Epithelial cell of esophagus (primary cell): Measurements from ENCODE around the gene ABCC5.

Experiments used
- DNase-seq: peaks from one replicate; pipeline ENCODE4 v3.0.0; 2010; ENCODE audit warnings: low read depth
- H3K4me3 ChIP-seq: 2 replicates; pipeline ENCODE4 v1.5.1; 2011; ENCODE audit warnings: mild to moderate bottlenecking, low read length, control low read depth
- CTCF ChIP-seq: IDR thresholded peaks from 2 replicates; pipeline ENCODE4 v1.5.1; 2011; ENCODE audit warnings: low read depth, mild to moderate bottlenecking, low read length, control low read depth, inconsistent platforms; ENCODE audit not compliant: insufficient read depth; ENCODE audit errors: missing control alignments

Gene ABCC5

GRCh38 chr3:183954875-183955274 is 62.8 kb downstream of the ABCC5 start:
- H3K4me3 ChIP-seq: no peak overlapping the region
- no peak for DNase-seq
- no peak for TF ChIP-seq CTCF

DNA sequence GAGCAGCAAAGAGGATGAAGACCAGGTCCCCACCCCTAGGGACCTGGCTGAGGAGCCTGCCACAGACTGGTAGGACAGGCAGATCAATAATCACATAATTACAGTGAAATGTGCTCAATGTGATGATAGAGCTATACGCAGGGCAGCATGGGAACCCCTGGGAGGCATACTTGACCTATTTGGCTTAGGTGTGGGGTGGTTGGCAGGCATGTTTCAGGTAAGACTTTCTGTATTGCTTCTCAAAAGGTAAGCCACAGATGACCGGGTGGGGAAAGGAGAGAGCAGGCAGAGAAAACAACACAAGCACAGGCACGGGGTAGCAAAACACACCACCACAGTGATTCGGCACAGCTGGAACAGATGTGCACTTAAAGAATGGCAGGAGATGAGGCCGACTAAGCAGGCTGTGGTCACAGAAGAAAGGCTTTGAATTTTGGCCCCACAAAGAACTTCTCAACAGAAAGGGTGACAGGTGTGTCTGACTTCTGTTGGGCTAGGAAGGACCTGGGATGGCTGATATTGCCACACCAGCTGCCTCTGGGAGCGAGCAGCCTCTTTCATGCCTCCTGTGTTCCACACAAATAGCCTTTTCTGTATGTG is 64.1 kb downstream of the ABCC5 start:
- no peak overlapping the region for H3K4me3 ChIP-seq
- DNase-seq: no peak
- TF ChIP-seq CTCF: no peak

DNA sequence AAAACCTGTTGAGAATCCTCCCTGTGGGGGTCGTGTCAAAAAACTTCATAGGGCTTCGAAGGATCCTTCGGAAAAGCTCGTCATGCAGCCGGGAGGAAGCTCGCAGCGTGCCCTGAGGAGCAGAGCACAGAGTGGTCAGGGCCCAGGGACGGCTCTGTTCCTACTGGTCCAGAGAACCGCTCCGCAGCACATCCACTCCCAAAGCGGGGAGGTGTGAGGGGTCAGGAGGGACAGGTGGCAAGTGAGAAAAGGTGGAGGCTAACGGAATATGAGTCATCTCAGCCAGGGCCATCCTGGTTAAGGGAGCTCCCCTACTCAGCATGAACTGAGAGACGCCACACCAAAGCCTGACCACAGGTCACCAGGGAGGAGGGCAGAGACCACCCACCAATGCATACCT is 66.2 kb downstream of the ABCC5 start:
- no peak overlapping the region for H3K4me3 ChIP-seq
- DNase-seq: no peak
- no peak for TF ChIP-seq CTCF

DNA sequence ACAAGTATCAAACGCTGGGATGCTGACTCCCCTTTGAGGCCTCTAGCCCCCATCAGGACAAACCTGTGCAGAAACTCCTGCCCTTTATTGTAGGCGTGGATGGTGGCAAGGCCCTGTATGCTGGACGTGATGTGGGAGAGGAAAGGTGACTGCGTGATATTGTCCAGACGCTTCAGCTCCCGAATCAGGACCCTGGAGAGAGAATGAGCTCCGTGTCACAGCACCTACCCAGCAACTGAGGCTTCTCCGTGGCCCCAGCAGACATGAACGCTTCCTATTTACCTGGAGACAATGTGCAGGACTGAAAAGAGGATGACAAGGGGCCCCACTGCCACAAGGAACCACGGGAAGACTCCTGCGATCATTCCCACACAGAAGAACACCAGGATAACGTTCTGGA is 68.0 kb downstream of the ABCC5 start:
- H3K4me3 ChIP-seq: no peak overlapping the region
- no peak for TF ChIP-seq CTCF
- DNase-seq: no peak

GRCh38 chr3:183946037-183946436 is 71.6 kb downstream of the ABCC5 start:
- H3K4me3 ChIP-seq: no peak overlapping the region
- TF ChIP-seq CTCF: no peak
- no peak for DNase-seq

- H3K4me3 ChIP-seq: no peak overlapping the region
- TF ChIP-seq CTCF: no peak
- no peak for DNase-seq
Measured at GRCh38 chr3:183944775-183945174, 72.9 kb downstream of the ABCC5 start.

GRCh38 chr3:183943739-183944138 is 73.9 kb downstream of the ABCC5 start:
- DNase-seq: no peak
- no peak overlapping the region for H3K4me3 ChIP-seq
- TF ChIP-seq CTCF: no peak
